H1 (cell line): ENCODE data around the gene JADE1. TPM values are rescaled to one million over a fixed set of nuclear protein-coding genes. Genes with fewer than 3 reads are reported as not detected.

Source experiments
- BRCA1 ChIP-seq: IDR thresholded peaks from 2 replicates; pipeline ENCODE4 v1.6.1; 2012; ENCODE audit warnings: low read depth, low read length, improper control_type of control experiment
- CHD7 ChIP-seq: fragments of 300-600 bp; sonication (generic); IDR thresholded peaks from 2 replicates; pipeline ENCODE4 v1.7.1; 2012; ENCODE audit warnings: low read length, moderate library complexity, mild to moderate bottlenecking, inconsistent platforms; ENCODE audit not compliant: insufficient replicate concordance
- CREB1 ChIP-seq: IDR thresholded peaks from 2 replicates; pipeline ENCODE4 v1.6.1; 2012; ENCODE audit warnings: inconsistent platforms
- E2F6 ChIP-seq: IDR thresholded peaks from 2 replicates; pipeline ENCODE4 v1.6.1; 2012; ENCODE audit warnings: inconsistent platforms
- MAX ChIP-seq: IDR thresholded peaks from 2 replicates; pipeline ENCODE4 v1.6.1; 2012; ENCODE audit warnings: inconsistent platforms
- POU5F1 ChIP-seq: IDR thresholded peaks from 2 replicates; pipeline ENCODE4 v1.6.1; 2011; ENCODE audit warnings: low read depth, mild to moderate bottlenecking, low read length, moderate library complexity
- SRF ChIP-seq: IDR thresholded peaks from 2 replicates; pipeline ENCODE4 v1.6.1; 2011; ENCODE audit warnings: mild to moderate bottlenecking, low read depth, low read length, moderate library complexity
- polyA plus RNA-seq, 7 experiments: library from polyadenylated mRNA; depleted of rRNA in 3 of 7; stranded (reverse) in 5 of 7; unstranded in 2 of 7; fragments of >200 nt in 5 of 7; fragments of 200-250 nt in 2 of 7; gene quantifications; 1 replicate in 5 of 7; 2 replicates in 1 of 7; 4 replicates in 1 of 7; pipeline versions ENCODE4 v1.2.1 to v1.2.3, GENCODE V29; 2011 to 2013; ENCODE audit warnings: missing spikeins in 2 of 7, mixed read lengths in 2 of 7
- total RNA-seq: library from RNA; stranded (reverse); fragmentation: NEBNext Ultra II Directional; extraction: Animal tissue kit (Norgen Biotek cat#: 25700); gene quantifications from 2 replicates; pipeline ENCODE4 v1.2.1, GENCODE V29; 2021

JADE1 gene
- total and polyA plus RNA-seq, 2 of the 8 experiments (the other 6 are each of a cell fraction or from before 2014, with no cell fraction given), result 37.7 to 213 TPM

- TF ChIP-seq CHD7 (no peak), SRF (no peak), CREB1 (no peak), MAX (no peak), E2F6 (no peak), POU5F1 (no peak), BRCA1 (no peak)
These were observed 46.7 kb downstream of the JADE1 start (continued) for GRCh38 chr4:128856246-128856645.
